ENCODE measurements around the gene LYRM1.

GRCh38 chr16:20857281-20857680 lies 43.3 kb upstream of the LYRM1 start:
- TF ChIP-seq CTCF (IDR thresholded peaks at IDR 0.05), result no peak
- TF ChIP-seq POLR2A (IDR thresholded peaks at IDR 0.05), result no peak

All from lower leg skin (tissue), 3 donors.